GM18517 (cell line): ENCODE results near the gene PREB.

ENCODE experiments used
- ATAC-seq: cut with Tn5 transposase; IDR thresholded peaks from one replicate; pipeline ENCODE4 v1.9.1; 2021; ENCODE audit warnings: mild to moderate bottlenecking, moderate library complexity; ENCODE audit not compliant: unreplicated experiment

PREB gene

GRCh38 chr2:27096748-27097297 lies 37.6 kb downstream of the PREB start:
- no peak for ATAC-seq

GRCh38 chr2:27095745-27096651 lies 38.4 kb downstream of the PREB start:
- no peak for ATAC-seq

- no peak for ATAC-seq
These were observed 39.0 kb downstream of the PREB start for GRCh38 chr2:27095427-27095744.

GRCh38 chr2:27094353-27094984 lies 40.0 kb downstream of the PREB start:
- ATAC-seq, result no peak

GRCh38 chr2:27093430-27094352 lies 40.7 kb downstream of the PREB start:
- ATAC-seq, result no peak

GRCh38 chr2:27092696-27093429 lies 41.6 kb downstream of the PREB start:
- ATAC-seq, result no peak

GRCh38 chr2:27091746-27092695 lies 42.4 kb downstream of the PREB start:
- ATAC-seq, result no peak

GRCh38 chr2:27089111-27089954 lies 45.1 kb downstream of the PREB start:
- ATAC-seq, result no peak

GRCh38 chr2:27088634-27089033 lies 45.8 kb downstream of the PREB start:
- ATAC-seq, result no peak

- ATAC-seq, result no peak
These were observed 46.5 kb downstream of the PREB start for GRCh38 chr2:27087823-27088410.

- ATAC-seq, result peak; percentile 18
These were observed 47.5 kb downstream of the PREB start, which contains the start of gene KHK for GRCh38 chr2:27086724-27087593. KHK (plus strand) TSS chr2:27086772; CDS start chr2:27087260, 488 bp downstream.

GRCh38 chr2:27086090-27086723 lies 48.2 kb downstream of the PREB start:
- ATAC-seq, result peak; percentile 76

- no peak for ATAC-seq
These were observed 48.8 kb downstream of the PREB start for GRCh38 chr2:27085673-27086089.

- no peak for ATAC-seq
These were observed 49.3 kb downstream of the PREB start for GRCh38 chr2:27085062-27085672.

- ATAC-seq, result no peak
These were observed 50.0 kb downstream of the PREB start for GRCh38 chr2:27084297-27085061.
